Endothelial cell (in vitro differentiated cells): ENCODE data around the gene SLC47A1. TPM values are rescaled to one million over a fixed set of nuclear protein-coding genes. Genes with fewer than 3 reads are reported as not detected.

Experiments
- DNase-seq: peaks from one replicate; pipeline ENCODE4 v3.0.0; 2021; ENCODE audit warnings: low spot score
- H3K27ac Mint-ChIP-seq: one replicate; pipeline ENCODE4 v1.8.0; 2021; ENCODE audit warnings: mixed read lengths, inconsistent platforms; ENCODE audit not compliant: unreplicated experiment
- H3K27me3 Mint-ChIP-seq: one replicate; pipeline ENCODE4 v1.8.0; 2021; ENCODE audit warnings: mild to moderate bottlenecking, moderate library complexity, mixed read lengths, inconsistent platforms; ENCODE audit not compliant: unreplicated experiment
- H3K36me3 Mint-ChIP-seq: one replicate; pipeline ENCODE4 v1.8.0; 2021; ENCODE audit warnings: mild to moderate bottlenecking, low read depth, mixed read lengths, inconsistent platforms; ENCODE audit not compliant: unreplicated experiment
- H3K4me1 Mint-ChIP-seq: one replicate; pipeline ENCODE4 v1.8.0; 2021; ENCODE audit warnings: mild to moderate bottlenecking, mixed read lengths, inconsistent platforms; ENCODE audit not compliant: unreplicated experiment
- H3K4me3 Mint-ChIP-seq: one replicate; pipeline ENCODE4 v1.8.0; 2021; ENCODE audit warnings: mild to moderate bottlenecking, mixed read lengths, inconsistent platforms; ENCODE audit not compliant: unreplicated experiment
- H3K9me3 Mint-ChIP-seq: one replicate; pipeline ENCODE4 v1.8.0; 2021; ENCODE audit warnings: mixed read lengths, inconsistent platforms; ENCODE audit not compliant: unreplicated experiment
- CTCF ChIP-seq: fragments of 200-600 bp; sonication (generic); IDR thresholded peaks from one replicate; pipeline ENCODE4 v1.5.0; 2021; ENCODE audit warnings: antibody characterized with exemption; ENCODE audit not compliant: unreplicated experiment
- total RNA-seq: library from RNA; stranded (reverse); fragmentation: NEBNext Ultra II Directional; extraction: Animal tissue kit (Norgen Biotek cat#: 25700); gene quantifications from one replicate; pipeline ENCODE4 v1.2.1, GENCODE V29; 2021; ENCODE audit not compliant: unreplicated experiment

Gene SLC47A1
- total RNA-seq, 1 donor from 2014 or later = 6.8 TPM

DNA sequence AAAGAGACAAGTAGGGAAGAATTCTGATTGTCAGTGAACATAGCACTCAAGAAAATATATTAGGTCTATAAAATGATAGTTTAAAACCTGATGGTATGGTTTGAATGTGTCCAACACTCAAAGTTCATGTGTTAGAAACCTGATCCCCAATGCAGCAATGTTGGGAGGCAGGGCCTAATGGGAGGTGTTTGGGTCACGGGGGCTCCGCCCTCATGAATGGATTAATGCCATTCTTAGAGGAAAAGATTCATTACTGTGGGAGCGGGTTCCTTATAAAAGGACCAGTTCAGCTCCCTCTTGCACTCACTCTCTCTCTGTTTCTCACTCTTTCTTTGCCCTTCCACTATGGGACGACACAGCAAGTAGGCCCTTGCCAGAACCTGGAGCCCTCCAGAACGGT lies 41.5 kb upstream of the SLC47A1 start:
- no peaks in the 10 kb centered on the region for H3K36me3 Mint-ChIP-seq
- peaks cover 6% of the 10 kb centered on the region for H3K27me3 Mint-ChIP-seq
- H3K27ac Mint-ChIP-seq = no peak overlapping the region
- H3K9me3 Mint-ChIP-seq = no peaks in the 10 kb centered on the region
- H3K4me1 Mint-ChIP-seq = peaks cover 4% of the 10 kb centered on the region
- DNase-seq = no peak
- TF ChIP-seq CTCF = no peak
- H3K4me3 Mint-ChIP-seq = no peak overlapping the region

DNA sequence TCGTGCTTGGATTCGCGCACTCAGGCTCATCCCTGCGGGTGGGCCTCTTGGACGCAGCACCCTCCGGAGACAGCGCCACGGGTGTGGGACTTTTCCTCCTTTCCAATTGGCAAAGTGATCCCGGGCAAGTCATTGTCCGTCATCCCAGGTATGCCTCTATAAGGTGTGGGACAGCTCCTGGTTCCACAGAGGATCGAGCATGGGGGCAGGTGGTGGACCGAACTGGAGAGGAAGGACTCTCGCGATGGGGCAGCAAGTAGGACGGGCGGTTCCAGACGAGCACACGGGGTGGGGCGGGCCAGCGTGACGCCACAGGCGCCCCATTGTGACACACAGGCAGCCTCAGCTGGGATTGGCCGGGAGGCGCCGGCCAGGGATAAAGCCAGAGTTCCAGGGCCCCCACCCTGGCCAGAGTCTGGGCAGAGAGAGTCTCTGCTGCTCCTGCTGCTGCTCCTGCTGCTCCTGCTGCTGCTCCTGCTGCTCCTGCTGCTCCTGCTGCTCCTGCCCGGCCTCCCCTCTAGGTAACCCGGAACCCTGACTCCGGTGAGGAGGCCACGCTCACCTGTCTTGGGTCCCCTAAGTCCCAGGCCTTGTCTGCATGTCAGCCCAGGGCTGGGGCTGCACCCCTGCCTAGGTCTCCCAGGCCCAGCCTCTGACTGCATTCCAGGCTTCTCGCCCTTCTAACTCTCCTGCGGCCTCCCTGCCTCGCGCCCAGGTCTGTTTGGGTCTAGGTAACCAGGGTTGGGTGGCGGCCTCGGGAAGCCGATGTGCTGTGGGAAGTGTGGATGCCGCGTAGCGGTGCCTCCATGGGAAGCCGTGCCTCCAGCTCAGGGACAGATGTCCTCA lies 38.5 kb upstream of the SLC47A1 start:
- no peak for DNase-seq
- peaks cover 4% of the 10 kb centered on the region for H3K4me1 Mint-ChIP-seq
- no peaks in the 10 kb centered on the region for H3K36me3 Mint-ChIP-seq
- H3K27me3 Mint-ChIP-seq = peaks cover 2% of the 10 kb centered on the region
- no peaks in the 10 kb centered on the region for H3K9me3 Mint-ChIP-seq
- no peak overlapping the region for H3K4me3 Mint-ChIP-seq
- H3K27ac Mint-ChIP-seq = no peak overlapping the region
- TF ChIP-seq CTCF = no peak

DNA sequence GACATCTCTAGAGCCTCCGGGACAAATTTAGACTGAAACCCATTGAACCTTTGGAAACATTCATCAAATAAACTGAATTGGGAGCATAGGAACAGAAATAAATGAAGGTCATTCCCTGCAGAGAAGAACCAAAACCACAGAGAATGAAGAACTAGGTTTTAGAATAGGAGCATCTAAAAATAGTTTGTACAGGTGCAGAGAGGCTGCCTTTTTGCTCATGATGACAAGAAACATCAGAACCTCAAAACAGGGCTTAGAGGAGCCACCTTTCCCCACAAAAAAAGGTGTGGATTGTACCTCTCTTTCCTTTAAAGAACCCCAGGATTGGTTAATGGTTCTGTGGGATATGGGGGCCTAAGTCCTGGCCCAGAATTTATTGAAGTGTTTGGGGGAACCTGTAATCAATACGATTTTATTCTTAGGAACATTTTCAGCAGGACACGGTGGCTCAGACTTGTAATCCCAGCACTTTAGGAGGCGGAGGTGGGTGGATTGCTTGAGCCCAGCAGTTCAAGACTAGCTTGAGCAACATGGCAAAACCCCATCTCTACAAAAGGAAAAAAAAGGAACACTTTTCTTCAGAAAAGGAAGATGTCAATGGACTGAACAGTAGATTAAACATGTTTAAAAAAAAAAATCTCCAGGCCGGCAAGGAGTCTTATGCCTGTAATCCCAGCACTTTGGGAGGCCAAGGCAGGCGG lies 37.7 kb upstream of the SLC47A1 start:
- no peak for TF ChIP-seq CTCF
- no peak for DNase-seq
- no peak overlapping the region for H3K4me3 Mint-ChIP-seq
- no peaks in the 10 kb centered on the region for H3K36me3 Mint-ChIP-seq
- H3K27me3 Mint-ChIP-seq = peaks cover 2% of the 10 kb centered on the region
- H3K9me3 Mint-ChIP-seq = no peaks in the 10 kb centered on the region
- H3K27ac Mint-ChIP-seq = no peak overlapping the region
- H3K4me1 Mint-ChIP-seq = peaks cover 4% of the 10 kb centered on the region

GRCh38 chr17:19497624-19498023 lies 36.0 kb upstream of the SLC47A1 start:
- Mint-ChIP-seq H3K27ac (no peak overlapping the region), H3K9me3 (no peaks in the 10 kb centered on the region), H3K36me3 (no peaks in the 10 kb centered on the region), H3K4me1 (no peaks in the 10 kb centered on the region), H3K27me3 (peaks cover 2% of the 10 kb centered on the region), H3K4me3 (no peak overlapping the region)
- TF ChIP-seq CTCF = no peak
- DNase-seq = no peak

GRCh38 chr17:19501219-19501618 lies 32.4 kb upstream of the SLC47A1 start:
- Mint-ChIP-seq H3K9me3 (no peaks in the 10 kb centered on the region), H3K27me3 (peaks cover 4% of the 10 kb centered on the region)

More at GRCh38 chr17:19501219-19501618, 32.4 kb upstream of the SLC47A1 start:
- Mint-ChIP-seq H3K4me1 (no peaks in the 10 kb centered on the region), H3K36me3 (no peaks in the 10 kb centered on the region), H3K27ac (no peak overlapping the region), H3K4me3 (no peak overlapping the region)
- no peak for TF ChIP-seq CTCF
- DNase-seq = no peak
